Gastrocnemius medialis (tissue), 4 donors: Measurements from ENCODE around the gene PTTG1IP.

Source experiments
- POLR2A ChIP-seq, 2 donors: fragments of 450-650 bp; IDR thresholded peaks; one replicate each; pipeline ENCODE4 v1.6.1; 2017; ENCODE audit warnings: antibody characterized with exemption in 2 of 2, mild to moderate bottlenecking in 2 of 2, moderate library complexity in 2 of 2
- TF ChIP-seq, protein P1 (sequence below), 5 experiments: fragments of 450-650 bp in 3 of 5; fragments of 200-600 bp in 2 of 5; sonication (generic) in 2 of 5; IDR thresholded peaks in 4 of 5; conservative IDR thresholded peaks in 1 of 5; 1 replicate in 4 of 5; 2 replicates in 1 of 5; pipeline ENCODE4 v1.5.1; 2016 to 2019; ENCODE audit warnings: antibody characterized with exemption in 5 of 5, mild to moderate bottlenecking in 3 of 5, moderate library complexity in 3 of 5

DNA sequence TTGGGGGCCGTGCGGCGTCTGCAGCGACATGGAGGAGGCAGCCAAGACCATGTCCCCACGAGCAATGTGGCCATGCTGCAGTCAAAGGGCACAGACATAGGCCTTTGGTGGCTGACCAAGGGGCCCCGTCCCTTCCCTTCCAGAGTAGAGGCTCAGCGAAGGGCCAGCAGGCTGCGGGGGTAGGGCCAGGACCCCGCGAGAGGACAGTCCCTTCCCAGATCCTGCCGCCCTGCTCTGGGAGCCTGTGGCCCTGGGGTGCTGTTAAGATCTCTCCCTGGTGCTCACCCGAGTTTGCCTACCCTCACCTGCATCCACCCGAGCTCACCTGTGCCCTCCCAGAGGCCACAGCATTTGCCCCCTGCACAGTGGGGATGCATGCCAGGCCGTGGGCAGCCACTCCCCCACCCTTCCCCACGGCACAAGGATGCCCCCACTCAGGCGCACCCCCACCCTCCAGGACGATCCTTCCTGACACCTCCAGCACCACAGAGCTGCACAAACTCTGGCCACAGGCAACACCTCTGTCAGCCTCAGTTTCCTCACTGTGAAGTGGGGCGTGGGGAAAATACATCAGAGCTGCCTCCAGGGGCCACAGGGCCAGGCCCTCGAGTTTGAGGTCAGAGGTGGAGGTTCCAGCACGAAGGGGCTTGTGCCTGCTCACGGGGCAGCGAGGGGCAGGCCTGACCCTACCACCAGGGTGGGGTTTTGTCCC is 31.7 kb upstream of the PTTG1IP start:
- TF ChIP-seq POLR2A (IDR thresholded peaks at IDR 0.05): no peak
- TF ChIP-seq, protein P1, sequence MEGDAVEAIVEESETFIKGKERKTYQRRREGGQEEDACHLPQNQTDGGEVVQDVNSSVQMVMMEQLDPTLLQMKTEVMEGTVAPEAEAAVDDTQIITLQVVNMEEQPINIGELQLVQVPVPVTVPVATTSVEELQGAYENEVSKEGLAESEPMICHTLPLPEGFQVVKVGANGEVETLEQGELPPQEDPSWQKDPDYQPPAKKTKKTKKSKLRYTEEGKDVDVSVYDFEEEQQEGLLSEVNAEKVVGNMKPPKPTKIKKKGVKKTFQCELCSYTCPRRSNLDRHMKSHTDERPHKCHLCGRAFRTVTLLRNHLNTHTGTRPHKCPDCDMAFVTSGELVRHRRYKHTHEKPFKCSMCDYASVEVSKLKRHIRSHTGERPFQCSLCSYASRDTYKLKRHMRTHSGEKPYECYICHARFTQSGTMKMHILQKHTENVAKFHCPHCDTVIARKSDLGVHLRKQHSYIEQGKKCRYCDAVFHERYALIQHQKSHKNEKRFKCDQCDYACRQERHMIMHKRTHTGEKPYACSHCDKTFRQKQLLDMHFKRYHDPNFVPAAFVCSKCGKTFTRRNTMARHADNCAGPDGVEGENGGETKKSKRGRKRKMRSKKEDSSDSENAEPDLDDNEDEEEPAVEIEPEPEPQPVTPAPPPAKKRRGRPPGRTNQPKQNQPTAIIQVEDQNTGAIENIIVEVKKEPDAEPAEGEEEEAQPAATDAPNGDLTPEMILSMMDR (IDR thresholded peaks at IDR 0.05 in 4 of 5, conservative IDR thresholded peaks at IDR 0.05 in 1 of 5): no peak
